22Rv1 (cell line): ENCODE results near the gene MALRD1.

Experiments used
- CTCF ChIP-seq: fragments of 450-650 bp; IDR thresholded peaks from 2 replicates; pipeline ENCODE4 v1.5.1; 2017; ENCODE audit warnings: mild to moderate bottlenecking
- ZFX ChIP-seq: fragments of 450-650 bp; IDR thresholded peaks from 2 replicates; pipeline ENCODE4 v1.6.1; 2017; ENCODE audit warnings: antibody characterized with exemption, borderline replicate concordance

- TF ChIP-seq CTCF = no peak
- TF ChIP-seq ZFX = no peak
These were observed 136.3 kb downstream of the MALRD1 start for GRCh38 chr10:19184891-19185290.
